H9 (cell line): ENCODE data around the gene FEN1. TPM values are rescaled to one million over a fixed set of nuclear protein-coding genes. Genes with fewer than 3 reads are reported as not detected.

Source experiments
- DNase-seq: peaks from one replicate; pipeline ENCODE4 v3.0.0-alpha.2; 2017
- H2AFZ ChIP-seq: one replicate; pipeline ENCODE4 v1.6.1; 2013; ENCODE audit warnings: mild to moderate bottlenecking, low read length, control low read depth, moderate library complexity
- H2AK5ac ChIP-seq: 2 replicates; pipeline ENCODE4 v1.6.1; 2013; ENCODE audit warnings: low read length, control low read depth, mixed read lengths; ENCODE audit not compliant: insufficient read length
- H2BK120ac ChIP-seq: one replicate; pipeline ENCODE4 v1.6.1; 2013; ENCODE audit warnings: low read depth, mild to moderate bottlenecking, low read length, control low read depth, inconsistent platforms; ENCODE audit not compliant: poor library complexity, severe bottlenecking
- H2BK12ac ChIP-seq: 2 replicates; pipeline ENCODE4 v1.6.1; 2013; ENCODE audit warnings: low read length, control low read depth, mixed read lengths, low read depth; ENCODE audit not compliant: insufficient read length
- H2BK15ac ChIP-seq: 2 replicates; pipeline ENCODE4 v1.6.1; 2013; ENCODE audit warnings: low read depth, low read length, control low read depth
- H2BK20ac ChIP-seq: one replicate; pipeline ENCODE4 v1.6.1; 2013; ENCODE audit warnings: low read depth, mild to moderate bottlenecking, low read length, control low read depth, inconsistent platforms; ENCODE audit not compliant: poor library complexity, severe bottlenecking
- H2BK5ac ChIP-seq: 2 replicates; pipeline ENCODE4 v1.6.1; 2013; ENCODE audit warnings: low read length, control low read depth, mixed read lengths; ENCODE audit not compliant: insufficient read length
- H3K14ac ChIP-seq: 2 replicates; pipeline ENCODE4 v1.6.1; 2013; ENCODE audit warnings: low read length, control low read depth; ENCODE audit not compliant: insufficient read depth
- H3K18ac ChIP-seq: 2 replicates; pipeline ENCODE4 v1.6.1; 2013; ENCODE audit warnings: low read depth, mild to moderate bottlenecking, mixed read lengths, low read length, control low read depth; ENCODE audit not compliant: insufficient read length
- H3K23ac ChIP-seq: 2 replicates; pipeline ENCODE4 v1.6.1; 2013; ENCODE audit warnings: low read length, control low read depth, mixed read lengths, low read depth; ENCODE audit not compliant: insufficient read length
- H3K23me2 ChIP-seq: 2 replicates; pipeline ENCODE4 v1.6.1; 2013; ENCODE audit warnings: low read depth, mild to moderate bottlenecking, mixed read lengths, low read length, control low read depth; ENCODE audit not compliant: insufficient read length, poor library complexity, severe bottlenecking
- H3K27ac ChIP-seq: 2 replicates; pipeline ENCODE4 v1.5.1; 2013; ENCODE audit warnings: low read length, control low read depth, mixed read lengths, low read depth; ENCODE audit not compliant: insufficient read length
- H3K27me3 ChIP-seq: 2 replicates; pipeline ENCODE4 v1.6.1; 2013; ENCODE audit warnings: low read length, control low read depth, inconsistent platforms; ENCODE audit not compliant: insufficient read depth
- H3K4ac ChIP-seq: 2 replicates; pipeline ENCODE4 v1.6.1; 2013; ENCODE audit warnings: low read depth, mild to moderate bottlenecking, control low read depth, inconsistent platforms, low read length, moderate library complexity
- H3K4me1 ChIP-seq: 2 replicates; pipeline ENCODE4 v1.6.1; 2013; ENCODE audit warnings: low read length, control low read depth, inconsistent platforms; ENCODE audit not compliant: insufficient read depth
- H3K4me2 ChIP-seq: 2 replicates; pipeline ENCODE4 v1.6.1; 2013; ENCODE audit warnings: low read length, control low read depth, mixed read lengths; ENCODE audit not compliant: insufficient read length, insufficient read depth
- H3K56ac ChIP-seq: 2 replicates; pipeline ENCODE4 v1.6.1; 2013; ENCODE audit warnings: low read depth, mild to moderate bottlenecking, mixed read lengths, low read length, control low read depth; ENCODE audit not compliant: insufficient read length
- H3K79me1 ChIP-seq: 2 replicates; pipeline ENCODE4 v1.6.1; 2013; ENCODE audit warnings: low read depth, mild to moderate bottlenecking, moderate library complexity, low read length, control low read depth, inconsistent platforms; ENCODE audit not compliant: insufficient read depth, poor library complexity, severe bottlenecking
- H3K79me2 ChIP-seq: 2 replicates; pipeline ENCODE4 v1.6.1; 2013; ENCODE audit warnings: low read length, control low read depth, inconsistent platforms; ENCODE audit not compliant: insufficient read depth
- H3K9ac ChIP-seq: 2 replicates; pipeline ENCODE4 v1.6.1; 2013; ENCODE audit warnings: low read length, control low read depth, mixed read lengths; ENCODE audit not compliant: insufficient read length; ENCODE audit errors: extremely low read depth
- H3K9me3 ChIP-seq: one replicate; pipeline ENCODE4 v1.6.1; 2013; ENCODE audit warnings: low read depth, low read length, inconsistent platforms; ENCODE audit not compliant: control insufficient read depth
- H3T11ph ChIP-seq: one replicate; pipeline ENCODE4 v1.6.1; 2013; ENCODE audit warnings: mild to moderate bottlenecking, low read length, control low read depth, inconsistent platforms
- H4K20me1 ChIP-seq: one replicate; pipeline ENCODE4 v1.6.1; 2013; ENCODE audit not compliant: control insufficient read depth, insufficient read length, insufficient read depth
- H4K5ac ChIP-seq: 2 replicates; pipeline ENCODE4 v1.6.1; 2013; ENCODE audit warnings: low read depth, mild to moderate bottlenecking, mixed read lengths, low read length, control low read depth; ENCODE audit not compliant: insufficient read length
- H4K8ac ChIP-seq: replicated peaks from 2 replicates; pipeline ENCODE4 v1.6.1; 2013; ENCODE audit warnings: low read length, control low read depth, mixed read lengths, low read depth; ENCODE audit not compliant: insufficient read length
- H4K91ac ChIP-seq: 2 replicates; pipeline ENCODE4 v1.6.1; 2013; ENCODE audit warnings: low read depth, mild to moderate bottlenecking, moderate library complexity, mixed read lengths, low read length, control low read depth; ENCODE audit not compliant: insufficient read length
- H3K27ac Mint-ChIP-seq, 3 experiments: 2 replicates in 2 of 3; 3 replicates in 1 of 3; pipeline ENCODE4 v1.8.0; 2020 to 2021; ENCODE audit warnings: mixed read lengths in 3 of 3, mild to moderate bottlenecking in 1 of 3, moderate library complexity in 1 of 3
- H3K27me3 Mint-ChIP-seq: 2 replicates; pipeline ENCODE4 v1.8.0; 2021; ENCODE audit warnings: low read depth, mild to moderate bottlenecking, moderate library complexity, mixed read lengths
- H3K36me3 Mint-ChIP-seq, 3 experiments: 2 replicates in 2 of 3; 3 replicates in 1 of 3; pipeline ENCODE4 v1.8.0; 2020 to 2021; ENCODE audit warnings: low read depth in 3 of 3, mixed read lengths in 3 of 3; ENCODE audit not compliant: insufficient read depth in 1 of 3
- H3K4me1 Mint-ChIP-seq, 2 experiments: 2 replicates each; pipeline ENCODE4 v1.8.0; 2020; ENCODE audit warnings: mixed read lengths in 2 of 2
- H3K4me3 Mint-ChIP-seq, 2 experiments: 2 replicates in 1 of 2; 3 replicates in 1 of 2; pipeline ENCODE4 v1.8.0; 2020 to 2021; ENCODE audit warnings: mild to moderate bottlenecking in 2 of 2, mixed read lengths in 2 of 2, moderate library complexity in 1 of 2
- H3K9me3 Mint-ChIP-seq, 2 experiments: 2 replicates in 1 of 2; 3 replicates in 1 of 2; pipeline ENCODE4 v1.8.0; 2020; ENCODE audit warnings: mild to moderate bottlenecking in 2 of 2, mixed read lengths in 2 of 2, moderate library complexity in 1 of 2
- WGBS: extraction: QIAGEN DNeasy Blood & Tissue Kit; methylation state at CpG from one replicate; pipeline ENCODE4 v1.1.7; 2013; ENCODE audit warnings: missing lambda C conversion rate, low lambda C conversion rate, mixed read lengths; ENCODE audit not compliant: insufficient read length; ENCODE audit errors: extremely low coverage; 5-methylcytosine and 5-hydroxymethylcytosine counted together
- total RNA-seq: library from RNA; stranded (reverse); gene quantifications from 2 replicates; pipeline ENCODE4 v1.2.1, GENCODE V29; 2021
- TF ChIP-seq, protein P1 (sequence below): fragments of 200-600 bp; sonication (generic); conservative IDR thresholded peaks from 3 replicates; pipeline ENCODE4 v1.8.0; 2021; ENCODE audit warnings: antibody characterized with exemption, mild to moderate bottlenecking

FEN1 gene
- total RNA-seq, 1 experiment from 2014 or later, result 114 TPM

- Mint-ChIP-seq H3K9me3 (peaks cover 0 to 2% of the 10 kb centered on the region in 2 experiments; a peak in 1 of 5 replicates), H3K4me3 (no peak overlapping the region), H3K4me1 (peaks cover 8 to 11% of the 10 kb centered on the region in 2 experiments), H3K36me3 (peaks cover 68 to 83% (median 82%) of the 10 kb centered on the region in 3 experiments), H3K27me3 (no peaks in the 10 kb centered on the region), H3K27ac (no peak overlapping the region)
- Histone ChIP-seq H3K56ac (no peak overlapping the region), H3K18ac (no peak overlapping the region), H3K27me3 (no peaks in the 10 kb centered on the region), H3K4me1 (peaks cover 3% of the 10 kb centered on the region), H3K9me3 (no peaks in the 10 kb centered on the region), H3K23ac (no peak overlapping the region), H3K27ac (no peak overlapping the region), H2AK5ac (no peak overlapping the region), H3K4ac (no peak overlapping the region), H4K20me1 (no peaks in the 10 kb centered on the region), H3T11ph (no peak overlapping the region), H3K4me2 (no peak overlapping the region), H2BK5ac (no peak overlapping the region), H2BK120ac (no peak overlapping the region), H3K79me2 (0 out of 2 replicates have a peak, but pooled peaks cover 2% of the 10 kb centered on the region), H4K8ac (no peak overlapping the region), H2BK15ac (no peak overlapping the region), H3K9ac (no peak overlapping the region), H3K79me1 (no peaks in the 10 kb centered on the region), H4K91ac (no peak overlapping the region), H2BK12ac (no peak overlapping the region), H2AFZ (no peak overlapping the region), H2BK20ac (no peak overlapping the region), H3K14ac (no peak overlapping the region), H3K23me2 (peaks cover 2% of the 10 kb centered on the region), H4K5ac (no peak overlapping the region)
- TF ChIP-seq, protein P1, sequence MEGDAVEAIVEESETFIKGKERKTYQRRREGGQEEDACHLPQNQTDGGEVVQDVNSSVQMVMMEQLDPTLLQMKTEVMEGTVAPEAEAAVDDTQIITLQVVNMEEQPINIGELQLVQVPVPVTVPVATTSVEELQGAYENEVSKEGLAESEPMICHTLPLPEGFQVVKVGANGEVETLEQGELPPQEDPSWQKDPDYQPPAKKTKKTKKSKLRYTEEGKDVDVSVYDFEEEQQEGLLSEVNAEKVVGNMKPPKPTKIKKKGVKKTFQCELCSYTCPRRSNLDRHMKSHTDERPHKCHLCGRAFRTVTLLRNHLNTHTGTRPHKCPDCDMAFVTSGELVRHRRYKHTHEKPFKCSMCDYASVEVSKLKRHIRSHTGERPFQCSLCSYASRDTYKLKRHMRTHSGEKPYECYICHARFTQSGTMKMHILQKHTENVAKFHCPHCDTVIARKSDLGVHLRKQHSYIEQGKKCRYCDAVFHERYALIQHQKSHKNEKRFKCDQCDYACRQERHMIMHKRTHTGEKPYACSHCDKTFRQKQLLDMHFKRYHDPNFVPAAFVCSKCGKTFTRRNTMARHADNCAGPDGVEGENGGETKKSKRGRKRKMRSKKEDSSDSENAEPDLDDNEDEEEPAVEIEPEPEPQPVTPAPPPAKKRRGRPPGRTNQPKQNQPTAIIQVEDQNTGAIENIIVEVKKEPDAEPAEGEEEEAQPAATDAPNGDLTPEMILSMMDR, result no peak
- WGBS, result no CpG with 5 or more reads among the region's 8 CpGs
- no peak for DNase-seq
Measured at GRCh38 chr11:61810671-61811175, 18.0 kb downstream of the FEN1 start.
